MM.1S (cell line): ENCODE data around the gene TSEN34.
"Not testable (repeated sequence)": the region's sequence is repeated elsewhere in the genome, so short reads cannot be mapped to it uniquely, and the experiment has no call there.

Source experiments
- DNase-seq: peaks from one replicate; pipeline ENCODE4 v3.0.0-alpha.2; 2015
- H2AFZ ChIP-seq: fragments of 300-600 bp; sonication (generic); 2 replicates; pipeline ENCODE4 v1.6.0; 2016; ENCODE audit warnings: antibody characterized with exemption, low read length
- H3F3A ChIP-seq: fragments of 300-600 bp; sonication (generic); 2 replicates; pipeline ENCODE4 v1.6.1; 2016; ENCODE audit warnings: mild to moderate bottlenecking, antibody characterized with exemption, low read length, moderate library complexity, mixed read lengths; ENCODE audit not compliant: insufficient read depth
- H3K27ac ChIP-seq: fragments of 300-600 bp; sonication (generic); 2 replicates; pipeline ENCODE4 v1.5.1; 2016; ENCODE audit warnings: mild to moderate bottlenecking, low read length
- H3K27me3 ChIP-seq: fragments of 300-600 bp; sonication (generic); replicated peaks from 2 replicates; pipeline ENCODE4 v1.6.0; 2016; ENCODE audit warnings: low read length; ENCODE audit not compliant: insufficient read depth
- H3K36me3 ChIP-seq: fragments of 300-600 bp; sonication (generic); replicated peaks from 2 replicates; pipeline ENCODE4 v1.6.1; 2016; ENCODE audit warnings: mild to moderate bottlenecking, low read length, mixed read lengths; ENCODE audit not compliant: insufficient read depth
- H3K4me1 ChIP-seq: fragments of 300-600 bp; sonication (generic); 2 replicates; pipeline ENCODE4 v1.6.1; 2016; ENCODE audit warnings: low read length, mixed read lengths
- H3K4me2 ChIP-seq: fragments of 300-600 bp; sonication (generic); 2 replicates; pipeline ENCODE4 v1.6.0; 2016; ENCODE audit warnings: low read depth, low read length
- H3K4me3 ChIP-seq: fragments of 300-600 bp; sonication (generic); 2 replicates; pipeline ENCODE4 v1.5.1; 2016; ENCODE audit warnings: low read length, mixed read lengths
- H3K79me2 ChIP-seq: fragments of 300-600 bp; sonication (generic); 2 replicates; pipeline ENCODE4 v1.6.1; 2016; ENCODE audit warnings: mixed run types, low read length, mixed read lengths
- H3K9ac ChIP-seq: fragments of 300-600 bp; sonication (generic); 2 replicates; pipeline ENCODE4 v1.6.1; 2016; ENCODE audit warnings: low read length, mixed read lengths
- H3K9me2 ChIP-seq: fragments of 300-600 bp; sonication (generic); replicated peaks from 2 replicates; pipeline ENCODE4 v1.6.1; 2016; ENCODE audit warnings: mild to moderate bottlenecking, low read length, mixed read lengths; ENCODE audit not compliant: insufficient read depth
- H3K9me3 ChIP-seq: fragments of 300-600 bp; sonication (generic); replicated peaks from 2 replicates; pipeline ENCODE4 v1.6.1; 2016; ENCODE audit warnings: mild to moderate bottlenecking, low read length, mixed read lengths; ENCODE audit not compliant: insufficient read depth
- H4K20me1 ChIP-seq: fragments of 300-600 bp; sonication (generic); 2 replicates; pipeline ENCODE4 v1.6.1; 2016; ENCODE audit warnings: mild to moderate bottlenecking, low read length, moderate library complexity, mixed read lengths; ENCODE audit not compliant: insufficient read depth
- CTCF ChIP-seq: fragments of 300-600 bp; sonication (generic); IDR thresholded peaks from 2 replicates; pipeline ENCODE4 v1.5.1; 2016; ENCODE audit warnings: antibody characterized with exemption, low read length, mixed read lengths
- EZH2 ChIP-seq: fragments of 300-600 bp; sonication (generic); optimal IDR thresholded peaks from 2 replicates; pipeline ENCODE3; 2017; ENCODE audit warnings: low read depth, mild to moderate bottlenecking, antibody characterized with exemption, low read length, mixed read lengths
- EZH2phosphoT487 ChIP-seq: fragments of 300-600 bp; sonication (generic); IDR thresholded peaks from 2 replicates; pipeline ENCODE4 v1.6.1; 2018; ENCODE audit warnings: antibody characterized with exemption, low read length

TSEN34 gene

DNA sequence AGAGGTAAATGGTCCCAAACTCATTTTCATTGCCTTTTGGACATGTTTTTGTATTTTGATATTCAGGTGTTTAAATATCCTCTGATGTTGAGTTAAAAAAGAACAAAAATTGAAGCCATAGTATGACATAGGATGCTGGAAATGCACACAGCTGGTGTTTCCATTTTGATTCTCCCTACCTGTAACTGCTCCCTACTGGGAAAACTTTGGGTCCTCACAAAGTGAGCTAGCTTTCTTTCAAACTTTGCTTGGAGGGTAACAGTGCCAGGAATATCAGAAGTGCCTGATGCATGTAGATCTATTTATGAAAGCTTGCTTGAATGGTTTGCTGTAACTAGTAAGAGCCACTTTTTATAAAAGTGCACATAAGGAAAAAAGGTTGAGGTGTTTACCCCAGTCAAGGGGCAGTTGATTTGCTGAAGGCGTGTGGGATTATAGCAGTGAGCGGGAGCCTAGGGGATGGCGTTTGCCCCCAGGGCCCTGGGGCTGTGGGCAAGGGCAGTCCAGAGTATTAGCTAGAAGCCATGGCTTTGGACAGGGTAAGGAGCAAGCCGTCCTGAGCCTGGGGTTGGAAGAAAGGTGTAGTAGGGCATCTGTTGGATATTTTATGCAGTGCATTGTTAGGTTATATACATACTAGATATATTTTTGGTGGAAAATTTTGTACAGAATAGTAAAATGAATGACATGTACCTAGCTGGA lies 13.8 kb downstream of the TSEN34 start:
- Histone ChIP-seq H3K9me2 (no peaks in the 10 kb centered on the region), H3K4me2 (no peak overlapping the region), H2AFZ (no peak overlapping the region), H3K36me3 (peaks cover 50% of the 10 kb centered on the region), H3F3A (peaks cover 83% of the 10 kb centered on the region), H3K4me1 (peaks cover 28% of the 10 kb centered on the region), H3K4me3 (no peak overlapping the region), H3K79me2 (peaks cover 66% of the 10 kb centered on the region), H3K27me3 (no peaks in the 10 kb centered on the region), H4K20me1 (peaks cover 84% of the 10 kb centered on the region), H3K9me3 (no peaks in the 10 kb centered on the region), H3K27ac (no peak overlapping the region), H3K9ac (no peak overlapping the region)
- DNase-seq: no peak
- TF ChIP-seq EZH2phosphoT487: no peak

- no peak overlapping the region for H3K4me2 ChIP-seq
- no peaks in the 10 kb centered on the region for H3K9me3 ChIP-seq
- peaks cover 60% of the 10 kb centered on the region for H3K79me2 ChIP-seq
- no peak for TF ChIP-seq EZH2phosphoT487
- no peak for TF ChIP-seq EZH2
- no peak for TF ChIP-seq CTCF
- no peak overlapping the region for H3K4me3 ChIP-seq
- H3K9ac ChIP-seq: no peak overlapping the region
- H2AFZ ChIP-seq: no peak overlapping the region
- peaks cover 90% of the 10 kb centered on the region for H3F3A ChIP-seq
- H3K9me2 ChIP-seq: no peaks in the 10 kb centered on the region
- no peak overlapping the region for H3K27ac ChIP-seq
- H3K36me3 ChIP-seq: peaks cover 50% of the 10 kb centered on the region
- no peaks in the 10 kb centered on the region for H3K27me3 ChIP-seq
- peaks cover 87% of the 10 kb centered on the region for H4K20me1 ChIP-seq
- H3K4me1 ChIP-seq: peaks cover 34% of the 10 kb centered on the region
- DNase-seq: no peak
Measured at GRCh38 chr19:54206030-54206830, 15.1 kb downstream of the TSEN34 start.

DNA sequence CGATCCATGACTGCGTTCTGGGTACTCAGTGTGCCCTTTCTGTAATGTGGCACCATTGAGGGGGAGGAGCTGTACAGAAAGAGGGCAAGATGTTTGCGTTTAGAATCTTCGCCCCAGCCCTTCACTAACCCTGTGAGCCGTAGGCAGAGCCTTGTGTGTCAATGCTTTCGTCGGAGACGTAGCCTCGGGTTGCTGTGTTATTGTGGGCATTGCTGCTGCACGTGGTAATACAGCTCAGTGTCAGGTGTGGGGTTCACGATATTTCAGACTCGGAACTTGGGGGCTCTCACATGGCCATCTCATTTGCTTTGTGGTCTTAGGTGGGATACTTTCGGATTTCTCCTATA lies 15.7 kb downstream of the TSEN34 start:
- H3K4me2 ChIP-seq: no peak overlapping the region

DNA sequence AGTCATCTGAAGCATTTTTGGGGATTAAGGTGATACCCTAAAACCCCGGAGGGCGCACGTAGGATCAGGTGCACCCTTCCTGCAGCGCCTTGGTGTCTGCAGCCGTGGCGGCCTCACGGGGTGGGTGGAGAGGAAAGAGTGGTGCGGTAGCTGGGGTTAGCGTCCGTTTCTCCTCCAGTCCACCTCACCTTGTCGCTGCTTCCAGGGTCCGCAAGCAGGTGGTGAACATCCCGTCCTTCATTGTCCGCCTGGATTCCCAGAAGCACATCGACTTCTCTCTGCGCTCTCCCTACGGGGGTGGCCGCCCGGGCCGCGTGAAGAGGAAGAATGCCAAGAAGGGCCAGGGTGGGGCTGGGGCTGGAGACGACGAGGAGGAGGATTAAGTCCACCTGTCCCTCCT lies 16.1 kb downstream of the TSEN34 start:
- Histone ChIP-seq H4K20me1 (peaks cover 78% of the 10 kb centered on the region), H3K79me2 (peaks cover 50% of the 10 kb centered on the region), H3K36me3 (peaks cover 41% of the 10 kb centered on the region), H3F3A (peaks cover 81% of the 10 kb centered on the region), H3K4me1 (peaks cover 28% of the 10 kb centered on the region)
- not testable (repeated sequence) for H3K4me3 ChIP-seq, H3K9me3 ChIP-seq, DNase-seq, H3K4me2 ChIP-seq, H2AFZ ChIP-seq, H3K9me2 ChIP-seq, H3K9ac ChIP-seq, H3K27ac ChIP-seq, H3K27me3 ChIP-seq

More for the DNA sequence above, 15.7 kb downstream of the TSEN34 start:
- Histone ChIP-seq H3K9ac (no peak overlapping the region), H4K20me1 (peaks cover 81% of the 10 kb centered on the region), H3K9me2 (no peaks in the 10 kb centered on the region), H3K27me3 (no peaks in the 10 kb centered on the region), H2AFZ (no peak overlapping the region), H3K27ac (no peak overlapping the region), H3K9me3 (no peaks in the 10 kb centered on the region), H3F3A (peaks cover 84% of the 10 kb centered on the region), H3K36me3 (peaks cover 45% of the 10 kb centered on the region), H3K4me3 (no peak overlapping the region), H3K79me2 (peaks cover 54% of the 10 kb centered on the region), H3K4me1 (peaks cover 32% of the 10 kb centered on the region)
- DNase-seq: no peak
- TF ChIP-seq EZH2phosphoT487 (no peak), EZH2 (no peak), CTCF (no peak)
